HG03095 (cell line): Measurements from ENCODE around the gene REPS1.
"Not testable (repeated sequence)": the region's sequence is repeated elsewhere in the genome, so short reads cannot be mapped to it uniquely, and the experiment has no call there.

Source experiments
- ATAC-seq: cut with Tn5 transposase; IDR thresholded peaks from one replicate; pipeline ENCODE4 v1.9.1; 2021; ENCODE audit warnings: moderate library complexity; ENCODE audit not compliant: unreplicated experiment

The REPS1 gene, protein sequence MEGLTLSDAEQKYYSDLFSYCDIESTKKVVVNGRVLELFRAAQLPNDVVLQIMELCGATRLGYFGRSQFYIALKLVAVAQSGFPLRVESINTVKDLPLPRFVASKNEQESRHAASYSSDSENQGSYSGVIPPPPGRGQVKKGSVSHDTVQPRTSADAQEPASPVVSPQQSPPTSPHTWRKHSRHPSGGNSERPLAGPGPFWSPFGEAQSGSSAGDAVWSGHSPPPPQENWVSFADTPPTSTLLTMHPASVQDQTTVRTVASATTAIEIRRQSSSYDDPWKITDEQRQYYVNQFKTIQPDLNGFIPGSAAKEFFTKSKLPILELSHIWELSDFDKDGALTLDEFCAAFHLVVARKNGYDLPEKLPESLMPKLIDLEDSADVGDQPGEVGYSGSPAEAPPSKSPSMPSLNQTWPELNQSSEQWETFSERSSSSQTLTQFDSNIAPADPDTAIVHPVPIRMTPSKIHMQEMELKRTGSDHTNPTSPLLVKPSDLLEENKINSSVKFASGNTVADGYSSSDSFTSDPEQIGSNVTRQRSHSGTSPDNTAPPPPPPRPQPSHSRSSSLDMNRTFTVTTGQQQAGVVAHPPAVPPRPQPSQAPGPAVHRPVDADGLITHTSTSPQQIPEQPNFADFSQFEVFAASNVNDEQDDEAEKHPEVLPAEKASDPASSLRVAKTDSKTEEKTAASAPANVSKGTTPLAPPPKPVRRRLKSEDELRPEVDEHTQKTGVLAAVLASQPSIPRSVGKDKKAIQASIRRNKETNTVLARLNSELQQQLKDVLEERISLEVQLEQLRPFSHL

DNA sequence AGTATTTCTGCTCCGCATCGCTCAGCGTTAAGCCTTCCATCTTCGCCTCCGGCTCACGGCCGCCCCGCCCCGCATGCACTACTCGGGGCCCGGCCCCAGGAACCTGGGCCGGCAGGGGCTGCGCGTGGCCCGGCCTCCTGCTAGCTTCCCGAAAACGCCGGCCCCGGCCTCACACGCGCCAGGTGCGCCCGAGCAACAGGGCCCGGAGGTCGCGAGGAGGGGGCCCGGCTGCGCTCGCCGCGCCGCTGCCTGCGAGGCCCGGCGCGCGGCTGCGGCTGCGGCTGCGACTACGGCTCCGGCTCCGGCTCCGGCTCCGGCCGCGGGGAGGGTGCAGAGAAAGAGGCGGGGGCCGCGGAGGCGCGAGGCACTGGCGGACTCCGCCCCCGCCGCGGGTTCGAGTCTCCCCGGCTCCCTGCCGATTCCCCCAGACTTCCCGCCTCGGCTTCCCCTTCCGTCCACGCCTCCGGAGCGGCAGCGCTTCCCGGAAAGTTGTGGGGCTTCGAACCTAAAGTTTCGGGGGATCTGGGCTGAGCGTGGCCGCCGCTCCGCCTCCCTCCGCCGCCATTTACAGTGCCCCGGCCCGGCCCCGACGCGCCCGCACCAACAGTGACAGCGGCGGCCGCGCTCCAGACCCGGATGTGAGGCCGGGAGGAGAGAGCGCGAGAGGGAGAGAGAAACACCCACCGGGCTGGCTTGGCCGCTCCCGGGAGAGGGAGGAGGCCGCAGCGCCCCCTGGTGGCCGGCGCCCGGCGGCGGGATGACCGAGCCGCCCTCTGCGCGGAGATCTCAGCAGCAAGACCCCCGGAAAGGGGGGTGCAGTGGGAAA, at the start of gene REPS1:
TSS of gene REPS1 (minus strand) at position 611 of the 826 bp plus-strand sequence. CDS start at position 40, 571 bp downstream.
- ATAC-seq: peak; percentile 91

DNA sequence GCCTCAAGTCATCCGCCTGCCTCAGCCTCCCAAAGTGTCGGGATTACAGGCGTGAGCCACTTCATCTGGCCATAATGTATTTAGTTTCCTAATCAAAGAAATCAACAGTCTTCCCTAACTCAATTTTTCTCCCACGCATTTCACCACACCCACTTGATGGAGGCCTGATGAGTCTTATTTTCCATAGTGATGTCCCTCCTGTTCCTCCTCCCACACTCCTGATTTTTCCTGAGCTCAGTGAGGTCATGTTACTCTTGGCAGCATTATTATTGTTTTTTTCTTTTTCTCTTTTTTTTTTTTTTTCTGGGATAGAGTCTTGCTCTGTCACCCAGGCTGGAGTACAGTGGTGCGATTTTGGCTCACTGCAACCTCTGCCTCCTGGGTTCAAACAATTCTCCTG, 49.4 kb upstream of the REPS1 start:
- no peak for ATAC-seq

- ATAC-seq: peak; percentile 40
Measured at GRCh38 chr6:139030228-139030963, 42.3 kb upstream of the REPS1 start.

DNA sequence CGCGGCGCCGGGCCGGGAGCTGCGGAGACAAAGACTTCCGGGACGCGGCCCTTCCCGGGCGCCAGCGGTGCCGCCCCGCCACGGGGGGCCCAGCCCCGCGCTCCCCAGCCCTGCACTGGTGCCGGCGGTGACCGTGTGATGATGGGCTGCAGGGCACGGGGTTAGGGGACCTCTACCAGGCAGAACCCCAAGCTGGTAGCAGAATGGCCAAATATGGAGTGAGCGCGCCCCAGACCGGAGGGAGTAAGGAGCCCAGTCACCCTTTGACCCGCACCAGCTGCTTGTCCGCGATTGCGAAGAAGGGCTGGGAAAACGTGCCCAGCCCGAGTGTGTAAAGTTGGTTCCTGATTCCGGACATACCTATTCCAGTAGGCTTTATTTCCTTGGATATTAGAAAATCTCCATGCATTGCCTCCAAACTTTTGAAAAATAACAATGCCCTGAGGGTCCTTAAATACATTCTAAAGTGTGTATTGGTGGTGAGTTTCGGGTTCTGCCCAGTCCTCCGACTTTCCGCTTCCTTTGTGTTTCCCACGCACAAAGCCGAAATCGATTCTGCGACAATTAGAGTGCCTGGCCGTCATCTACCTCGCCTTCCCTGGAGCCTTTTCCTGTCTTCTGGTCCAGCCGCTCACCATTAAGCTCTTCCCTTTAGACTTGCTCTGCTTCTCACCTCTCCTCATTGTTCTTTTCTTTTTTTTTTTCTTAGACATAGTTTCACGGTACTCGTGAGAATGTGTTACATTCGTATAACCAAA, 41.6 kb upstream of the REPS1 start:
- ATAC-seq: peak; percentile 20

DNA sequence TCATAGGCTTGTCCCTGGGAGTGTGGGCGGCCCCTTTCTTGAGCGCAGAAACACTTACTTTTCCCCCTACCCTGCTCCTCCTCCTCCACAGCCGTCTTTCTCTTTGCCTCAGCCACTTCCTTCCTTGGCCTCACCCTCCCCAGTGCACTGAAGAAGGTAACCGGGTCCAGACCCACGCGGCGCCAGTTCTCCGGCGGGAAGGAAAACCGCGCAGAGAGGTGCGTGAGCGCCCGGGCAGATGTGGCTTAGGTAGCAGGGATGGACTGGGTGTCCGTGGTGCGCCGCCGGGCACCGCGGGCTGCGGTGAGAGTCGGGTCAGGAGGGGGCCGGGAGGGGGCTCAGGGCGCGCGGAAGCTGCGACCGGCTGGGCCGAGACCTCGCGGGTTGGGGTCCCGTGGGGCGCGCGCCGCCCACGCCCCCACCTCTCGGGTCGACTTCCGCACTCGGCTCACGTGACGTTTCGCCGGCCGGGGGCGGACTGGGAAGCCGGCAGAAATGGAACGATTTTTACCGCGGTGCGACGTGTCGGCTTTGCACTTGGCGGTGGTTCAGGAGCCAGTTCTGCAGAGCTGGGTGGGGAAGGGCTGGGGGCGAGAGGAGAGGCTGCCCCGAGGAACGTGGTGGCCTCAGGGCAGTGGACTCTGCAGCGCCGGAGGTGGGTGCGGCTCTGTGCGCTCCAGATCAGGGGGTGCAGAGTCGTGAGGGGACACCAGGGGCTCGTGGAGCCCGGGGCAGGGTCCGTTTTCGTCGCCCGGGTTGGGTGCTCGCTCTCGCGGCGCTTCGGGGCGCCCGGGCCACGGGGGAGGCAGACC, 40.8 kb upstream of the REPS1 start, which contains the start of gene ABRACL:
TSS of gene ABRACL (plus strand) at position 88 of the 812 bp plus-strand sequence. CDS start 5,416 bp downstream, outside the sequence.
- peak; percentile 62 for ATAC-seq

- ATAC-seq: no peak
Measured at GRCh38 chr6:139028215-139028657, 40.2 kb upstream of the REPS1 start.

DNA sequence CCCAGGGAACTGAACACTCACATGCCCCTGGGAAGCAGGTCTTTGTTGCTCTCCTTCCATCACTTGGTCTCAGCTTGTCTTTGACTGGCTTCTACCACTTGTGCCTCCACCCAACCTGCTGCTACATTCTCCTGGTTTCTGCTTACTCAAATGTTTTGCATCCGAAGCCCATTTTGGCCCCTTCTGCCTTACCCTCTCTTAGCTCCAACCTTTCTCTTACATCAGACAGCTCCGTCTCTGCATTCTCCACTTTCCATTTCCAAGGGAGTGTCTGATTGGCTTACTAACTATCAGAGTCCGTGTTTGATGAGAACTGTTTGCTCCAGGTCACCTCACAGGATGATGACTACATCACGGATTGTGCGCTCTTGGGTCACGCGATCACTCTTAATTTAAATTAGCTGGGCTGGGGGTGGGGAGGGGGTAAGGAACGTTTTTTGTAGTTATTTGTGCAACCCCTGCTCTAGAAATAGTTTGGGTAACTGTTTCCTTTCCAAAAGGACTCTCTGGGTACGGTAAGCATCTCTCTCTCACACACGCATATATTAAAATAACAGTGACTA, 39.6 kb upstream of the REPS1 start:
- no peak for ATAC-seq

GRCh38 chr6:139025416-139025815, 37.4 kb upstream of the REPS1 start:
- ATAC-seq: not testable (repeated sequence)

GRCh38 chr6:139020689-139021088, 32.6 kb upstream of the REPS1 start:
- no peak for ATAC-seq

GRCh38 chr6:139019722-139020121, 31.7 kb upstream of the REPS1 start:
- no peak for ATAC-seq

- ATAC-seq: no peak
Measured at GRCh38 chr6:139017227-139017626, 29.2 kb upstream of the REPS1 start.

DNA sequence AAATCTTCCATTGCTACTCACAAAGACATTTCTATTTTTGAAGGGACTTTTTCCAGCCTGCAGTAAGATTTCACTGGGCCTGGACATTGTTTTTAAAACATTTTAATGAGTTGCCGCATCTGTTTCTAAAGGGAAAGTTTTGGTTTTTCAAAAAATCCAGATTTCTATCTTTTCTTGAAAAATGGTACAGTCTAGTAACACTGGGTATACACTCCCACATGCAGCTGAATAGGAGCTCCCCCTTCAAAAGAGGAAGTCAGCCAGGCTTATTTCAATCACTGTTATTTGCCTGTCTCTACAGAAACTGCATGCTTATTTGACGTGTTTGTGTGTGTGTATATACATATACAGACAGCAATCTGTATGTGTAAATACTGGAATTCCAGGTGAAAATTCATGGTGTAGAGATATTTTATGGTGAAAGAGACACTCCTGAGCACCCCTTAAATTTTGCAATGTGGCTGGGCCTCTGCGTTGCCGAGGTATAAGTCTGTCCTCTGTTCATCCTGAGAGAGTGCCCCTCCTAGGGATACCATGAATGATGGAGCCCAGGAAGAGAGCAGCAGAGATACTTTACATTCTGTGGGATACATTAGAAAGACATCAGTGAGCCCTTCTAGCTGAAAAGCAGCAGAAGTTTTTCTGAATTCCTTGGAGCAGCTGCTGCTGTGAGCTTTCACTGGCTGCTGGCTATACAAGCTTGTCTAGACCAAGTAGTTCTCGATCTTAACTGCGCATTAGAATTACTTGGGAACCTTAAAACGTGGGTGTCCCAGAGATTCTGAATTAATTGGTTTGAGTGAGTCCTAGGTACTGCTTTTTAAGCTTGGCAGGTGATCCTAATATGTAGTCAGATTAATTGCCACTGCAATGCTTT, 28.5 kb upstream of the REPS1 start:
- peak; percentile 97 for ATAC-seq

DNA sequence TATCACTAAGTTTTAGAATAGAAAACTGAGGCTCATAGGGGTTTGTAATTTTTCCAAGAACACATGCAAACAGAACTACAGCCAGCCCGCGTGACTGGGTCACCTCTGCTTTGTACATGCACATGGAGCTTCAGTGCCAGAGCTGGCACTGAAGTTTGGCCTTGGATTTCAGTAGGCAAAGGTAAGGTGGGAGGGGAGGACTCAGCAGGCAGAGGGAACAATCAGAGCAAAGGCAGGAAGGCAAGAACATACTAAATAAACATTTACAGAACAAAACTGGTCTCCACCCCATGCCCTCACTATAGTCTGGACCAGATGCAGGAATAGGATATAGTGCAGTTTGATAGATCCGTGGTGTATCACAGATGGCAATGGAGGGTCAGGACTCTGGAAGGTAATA, 26.9 kb upstream of the REPS1 start:
- no peak for ATAC-seq

GRCh38 chr6:139013185-139013800, 25.2 kb upstream of the REPS1 start:
- ATAC-seq: no peak

GRCh38 chr6:139011980-139012379, 23.9 kb upstream of the REPS1 start:
- ATAC-seq: no peak

DNA sequence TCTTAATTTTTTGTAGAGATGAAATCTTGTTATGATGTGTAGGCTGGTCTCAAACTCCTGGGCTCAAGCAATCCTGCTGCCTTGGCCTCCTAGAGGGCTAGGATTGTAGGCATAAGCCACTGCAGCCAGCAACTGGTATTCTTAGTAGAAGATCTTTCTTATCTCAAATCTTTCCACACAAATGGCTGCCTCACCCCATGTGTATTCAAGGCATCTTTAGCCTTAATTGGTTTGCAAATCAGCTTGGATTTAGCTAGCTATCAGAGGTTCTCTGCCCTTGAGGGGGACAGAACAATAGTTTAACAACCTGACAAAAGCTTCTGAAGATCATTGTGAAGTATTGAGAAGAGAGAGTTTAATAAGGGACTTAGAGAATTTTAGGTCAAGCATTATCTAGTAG, 22.6 kb upstream of the REPS1 start:
- no peak for ATAC-seq

GRCh38 chr6:139008117-139008516, 20.1 kb upstream of the REPS1 start:
- no peak for ATAC-seq
